Colonic mucosa (tissue), 4 donors: ENCODE measurements around the gene ACSS3. TPM values are rescaled to one million over a fixed set of nuclear protein-coding genes. Genes with fewer than 3 reads are reported as not detected.

Experiments used
- DNase-seq: peaks from one replicate; pipeline ENCODE4 v3.0.0-alpha.2; 2020
- H3K27ac ChIP-seq: fragments of 200-600 bp; one replicate; pipeline ENCODE4 v1.8.0; 2021
- H3K27me3 ChIP-seq: fragments of 200-600 bp; one replicate; pipeline ENCODE4 v1.8.0; 2021
- H3K36me3 ChIP-seq: fragments of 200-600 bp; one replicate; pipeline ENCODE4 v1.8.0; 2021
- H3K4me1 ChIP-seq: fragments of 200-600 bp; one replicate; pipeline ENCODE4 v1.8.0; 2021; ENCODE audit warnings: mild to moderate bottlenecking
- H3K4me3 ChIP-seq: fragments of 200-600 bp; one replicate; pipeline ENCODE4 v1.8.0; 2021
- H3K9ac ChIP-seq, 2 donors: one replicate each; pipeline ENCODE4 v1.7.0; 2013; ENCODE audit warnings: control low read depth in 2 of 2, low read depth in 2 of 2, low read length in 2 of 2
- H3K9me3 ChIP-seq: fragments of 200-600 bp; one replicate; pipeline ENCODE4 v1.8.0; 2021
- CTCF ChIP-seq: fragments of 200-600 bp; IDR thresholded peaks from one replicate; pipeline ENCODE4 v1.8.0; 2022; ENCODE audit warnings: antibody characterized with exemption, mild to moderate bottlenecking
- intact Hi-C: fragments of 100-400 bp; cut with DNase I; formaldehyde crosslinking; loops from one replicate; pipeline ENCODE4 v1.14.1; 2022
- total RNA-seq, 2 donors: library from RNA; stranded (reverse); fragmentation: NEBNext Ultra II Directional in 1 of 2; extraction: Animal tissue kit (Norgen Biotek cat#: 25700) in 1 of 2; gene quantifications; one replicate each; pipeline ENCODE4 v1.2.1, GENCODE V29; 2021
- donor health status: healthy.
- donor health status: DM: no; HTN: no; CAD: no.
- donor health status: DM: no; HTN: no; CAD: no.

The ACSS3 gene
- total RNA-seq, 2 donors from 2014 or later = 0.77 to 1.6 TPM

DNA sequence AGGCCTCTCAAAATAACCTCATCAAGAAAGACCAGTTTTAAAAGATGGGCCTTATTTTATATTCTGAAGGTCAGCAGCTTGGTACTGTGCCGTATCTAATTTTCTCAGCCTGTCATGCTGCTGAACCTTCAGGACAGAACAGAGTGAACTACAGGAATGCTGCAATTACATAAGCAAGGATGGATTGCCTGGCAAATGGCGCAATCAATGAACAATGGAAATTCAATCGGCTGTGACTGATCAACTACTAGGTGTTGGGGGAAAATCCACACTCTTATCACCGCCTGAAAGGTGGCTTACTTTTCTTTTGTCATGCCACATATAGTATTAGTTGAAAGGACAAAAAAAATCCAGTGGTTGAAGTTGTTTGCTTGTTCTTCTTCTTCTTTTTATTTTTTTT lies 8.5 kb downstream of the ACSS3 start:
- H3K9ac ChIP-seq = no peak overlapping the region
- intact Hi-C loops = no loop called here
- H3K27ac ChIP-seq = no peak overlapping the region
- DNase-seq = no peak
- H3K9me3 ChIP-seq = no peaks in the 10 kb centered on the region
- TF ChIP-seq CTCF = no peak
- H3K36me3 ChIP-seq = no peaks in the 10 kb centered on the region
- H3K4me3 ChIP-seq = no peak overlapping the region
- H3K4me1 ChIP-seq = no peaks in the 10 kb centered on the region
- no peaks in the 10 kb centered on the region for H3K27me3 ChIP-seq

DNA sequence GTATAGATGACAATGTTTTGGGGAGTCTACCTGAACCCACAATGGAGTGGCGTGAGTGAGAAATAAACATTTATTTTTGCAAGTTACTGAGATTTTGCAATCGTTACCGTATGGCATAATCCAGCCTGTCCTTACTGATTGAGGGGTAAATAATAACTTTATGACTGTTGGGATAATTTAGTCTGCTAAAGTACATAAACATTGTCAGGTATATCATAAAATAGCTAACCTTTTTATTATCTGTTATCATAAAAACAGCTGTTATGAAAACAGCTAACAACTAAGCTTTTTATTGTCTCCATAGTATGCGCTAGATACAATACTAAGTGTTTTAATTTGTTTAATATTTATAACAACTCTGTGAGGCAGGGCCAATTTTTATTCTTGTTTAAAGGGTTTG lies 10.3 kb downstream of the ACSS3 start:
- no peak overlapping the region for H3K4me3 ChIP-seq
- H3K4me1 ChIP-seq = no peaks in the 10 kb centered on the region
- intact Hi-C loops = no loop called here
- H3K36me3 ChIP-seq = no peaks in the 10 kb centered on the region
- no peak for TF ChIP-seq CTCF
- H3K9me3 ChIP-seq = no peaks in the 10 kb centered on the region
- no peak overlapping the region for H3K9ac ChIP-seq
- DNase-seq = no peak
- no peak overlapping the region for H3K27ac ChIP-seq
- H3K27me3 ChIP-seq = no peaks in the 10 kb centered on the region

DNA sequence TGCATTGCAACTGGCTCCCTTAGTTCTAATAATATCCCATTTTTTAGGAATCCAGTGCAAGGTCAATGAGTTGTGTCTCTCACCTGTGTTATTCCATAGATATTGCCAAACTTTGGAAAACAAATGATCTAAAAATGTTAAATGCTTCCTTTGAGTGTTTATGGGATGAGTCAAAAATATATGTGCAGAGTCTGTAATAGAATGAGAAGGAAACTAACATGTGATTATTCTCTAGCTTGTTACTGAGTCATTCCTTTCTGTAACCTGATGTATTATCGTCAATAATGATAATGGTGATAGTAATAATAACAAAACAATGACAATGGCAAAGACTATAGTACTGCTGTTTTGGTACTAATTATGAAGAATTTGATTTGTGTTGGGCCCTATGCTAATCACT lies 11.5 kb downstream of the ACSS3 start:
- Histone ChIP-seq H3K4me3 (no peak overlapping the region), H3K9ac (no peak overlapping the region), H3K27ac (no peak overlapping the region), H3K9me3 (no peaks in the 10 kb centered on the region), H3K36me3 (no peaks in the 10 kb centered on the region), H3K27me3 (no peaks in the 10 kb centered on the region), H3K4me1 (no peaks in the 10 kb centered on the region)
- DNase-seq = no peak
- intact Hi-C loops = no loop called here
- TF ChIP-seq CTCF = no peak

GRCh38 chr12:81092053-81092452 lies 14.2 kb downstream of the ACSS3 start:
- no peak for DNase-seq

DNA sequence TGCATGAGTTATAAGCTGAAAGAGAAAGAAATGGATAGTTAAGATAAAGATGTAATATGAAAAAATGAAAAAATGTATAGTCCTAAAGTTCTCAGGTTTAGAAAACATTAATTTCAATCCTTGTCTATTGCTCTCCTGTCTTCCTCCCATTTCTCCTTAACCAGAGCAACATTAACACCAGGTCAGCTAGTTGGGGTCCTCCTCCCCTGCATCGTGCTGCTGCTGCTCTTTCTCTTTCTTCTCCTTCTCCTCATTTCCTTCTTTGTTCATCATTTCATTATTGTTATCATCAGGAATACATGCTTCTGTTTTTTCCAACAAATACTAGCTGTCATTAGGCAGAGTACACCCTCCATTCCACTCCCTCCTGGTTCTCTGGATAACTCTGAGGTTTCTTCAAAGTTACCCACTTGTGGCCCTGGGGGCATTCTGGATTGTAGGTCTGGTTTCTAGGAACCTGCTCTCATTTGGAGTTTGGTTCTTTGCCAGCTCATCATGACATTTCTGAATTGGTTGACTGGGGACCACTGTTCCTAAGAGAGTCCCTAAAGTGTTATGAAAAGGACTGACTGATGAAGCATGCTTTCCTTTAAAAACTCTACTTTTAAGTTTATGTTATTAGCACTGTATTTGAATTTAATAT lies 17.0 kb downstream of the ACSS3 start:
- Histone ChIP-seq H3K27ac (no peak overlapping the region), H3K9ac (no peak overlapping the region), H3K27me3 (no peaks in the 10 kb centered on the region), H3K9me3 (no peaks in the 10 kb centered on the region), H3K36me3 (no peaks in the 10 kb centered on the region), H3K4me3 (no peak overlapping the region), H3K4me1 (no peaks in the 10 kb centered on the region)
- intact Hi-C loops = no loop called here
- TF ChIP-seq CTCF = no peak
- no peak for DNase-seq

More at GRCh38 chr12:81092053-81092452, 14.2 kb downstream of the ACSS3 start:
- intact Hi-C loops = no loop called here
- Histone ChIP-seq H3K27ac (no peak overlapping the region), H3K9ac (no peak overlapping the region), H3K4me1 (no peaks in the 10 kb centered on the region), H3K9me3 (no peaks in the 10 kb centered on the region), H3K27me3 (no peaks in the 10 kb centered on the region), H3K36me3 (no peaks in the 10 kb centered on the region), H3K4me3 (no peak overlapping the region)
- TF ChIP-seq CTCF = no peak
